ENCODE measurements around the gene MYH10. TPM values are rescaled to one million over a fixed set of nuclear protein-coding genes. Genes with fewer than 3 reads are reported as not detected.

MYH10 gene
- total RNA-seq, 1 experiment from 2014 or later, result 251 TPM

- H3K27ac ChIP-seq (ENCODE audit: insufficient read length, low read depth, low read length), result no peak overlapping the region
- no peak overlapping the region for H2BK5ac ChIP-seq (ENCODE audit: insufficient read length, low read length)
- H2AFZ ChIP-seq (ENCODE audit: low read length), result no peak overlapping the region
- H2BK15ac ChIP-seq (ENCODE audit: low read depth, low read length), result no peak overlapping the region
- no peaks in the 10 kb centered on the region for H3K23me2 ChIP-seq (ENCODE audit: insufficient read length, low read depth, low read length, poor library complexity, severe bottlenecking)
- no peak overlapping the region for H2AK5ac ChIP-seq (ENCODE audit: insufficient read length, low read length)
- H2BK20ac ChIP-seq (ENCODE audit: low read depth, low read length, poor library complexity, severe bottlenecking), result no peak overlapping the region
- no peaks in the 10 kb centered on the region for H3K4me1 ChIP-seq (ENCODE audit: insufficient read depth, low read length)
- no peak overlapping the region for H2BK12ac ChIP-seq (ENCODE audit: insufficient read length, low read depth, low read length)
- H3K36me3 Mint-ChIP-seq (ENCODE audit: insufficient read depth in 1 of 3, low read depth in 3 of 3), result peaks cover 65 to 98% (median 95%) of the 10 kb centered on the region in 3 experiments
- no peaks in the 10 kb centered on the region for H3K27me3 ChIP-seq (ENCODE audit: insufficient read depth, low read length)
- TF ChIP-seq CTCF (conservative IDR thresholded peaks at IDR 0.05), result no peak
- no peak overlapping the region for H3K4me3 Mint-ChIP-seq
- H3K79me2 ChIP-seq (ENCODE audit: insufficient read depth, low read length), result no peaks in the 10 kb centered on the region
- WGBS (ENCODE audit: extremely low coverage, insufficient read length, low lambda C conversion rate), result no CpG with 5 or more reads among the region's 17 CpGs
- H3K4ac ChIP-seq (ENCODE audit: low read depth, low read length), result no peak overlapping the region
- H4K20me1 ChIP-seq (ENCODE audit: control insufficient read depth, insufficient read depth, insufficient read length), result no peaks in the 10 kb centered on the region
- no peak overlapping the region for H3K14ac ChIP-seq (ENCODE audit: insufficient read depth, low read length)
- H3K4me2 ChIP-seq (ENCODE audit: insufficient read depth, insufficient read length, low read length), result no peak overlapping the region
- H3K4me1 Mint-ChIP-seq, result no peaks in the 10 kb centered on the region
- H3K56ac ChIP-seq (ENCODE audit: insufficient read length, low read depth, low read length), result no peak overlapping the region
- H4K91ac ChIP-seq (ENCODE audit: insufficient read length, low read depth, low read length), result no peak overlapping the region
- no peak overlapping the region for H4K8ac ChIP-seq (replicated peaks; ENCODE audit: insufficient read length, low read depth, low read length)
- no peaks in the 10 kb centered on the region for H3K9me3 Mint-ChIP-seq
- no peaks in the 10 kb centered on the region; the same call in 1 of the 2 replicates for H3K27me3 Mint-ChIP-seq (ENCODE audit: low read depth)
- H2BK120ac ChIP-seq (ENCODE audit: low read depth, low read length, poor library complexity, severe bottlenecking), result no peak overlapping the region
- H3K27ac Mint-ChIP-seq, result peak overlapping the region in 2 of 3 experiments; percentile 58 to 85; a peak in 1 of 7 replicates
- no peaks in the 10 kb centered on the region for H3K9me3 ChIP-seq (ENCODE audit: control insufficient read depth, low read depth, low read length)
- H3K79me1 ChIP-seq (ENCODE audit: insufficient read depth, low read depth, low read length, poor library complexity, severe bottlenecking), result no peaks in the 10 kb centered on the region
- no peak overlapping the region for H3K9ac ChIP-seq (ENCODE audit: extremely low read depth, insufficient read length, low read length)
- H3K18ac ChIP-seq (ENCODE audit: insufficient read length, low read depth, low read length), result no peak overlapping the region
- no peak overlapping the region for H3T11ph ChIP-seq (ENCODE audit: low read length)
- H3K23ac ChIP-seq (ENCODE audit: insufficient read length, low read depth, low read length), result no peak overlapping the region
- H4K5ac ChIP-seq (ENCODE audit: insufficient read length, low read depth, low read length), result no peak overlapping the region
- DNase-seq, result no peak
Observed at GRCh38 chr17:8492121-8492520, 138.4 kb downstream of the MYH10 start.
